Measurements from ENCODE around the gene QRICH1.

Gene QRICH1

GRCh38 chr3:49034650-49035049 lies 59.2 kb downstream of the QRICH1 start:
- in situ Hi-C loops (cut with HindIII; ENCODE audit: low sequenced_read_pairs): no loop called here

- in situ Hi-C loops (cut with HindIII; ENCODE audit: low sequenced_read_pairs): no loop called here
Measured at GRCh38 chr3:49032646-49033304, 61.1 kb downstream of the QRICH1 start.

GRCh38 chr3:49030321-49030720 lies 63.5 kb downstream of the QRICH1 start:
- in situ Hi-C loops (cut with HindIII; ENCODE audit: low sequenced_read_pairs): no loop called here

GRCh38 chr3:49029563-49029884 lies 64.3 kb downstream of the QRICH1 start:
- in situ Hi-C loops (cut with HindIII; ENCODE audit: low sequenced_read_pairs): no loop called here

GRCh38 chr3:49028673-49029562 lies 65.0 kb downstream of the QRICH1 start, which contains the start of gene IMPDH2:
TSS of gene IMPDH2 (minus strand) at chr3:49029398. CDS start at chr3:49029350, 48 bp downstream.
- in situ Hi-C loops (cut with HindIII; ENCODE audit: low sequenced_read_pairs): no loop called here

- in situ Hi-C loops (cut with HindIII; ENCODE audit: low sequenced_read_pairs): no loop called here
Measured at GRCh38 chr3:49028298-49028672, 65.6 kb downstream of the QRICH1 start.

GRCh38 chr3:49027634-49028033 lies 66.2 kb downstream of the QRICH1 start:
- in situ Hi-C loops (cut with HindIII; ENCODE audit: low sequenced_read_pairs): no loop called here

- in situ Hi-C loops (cut with HindIII; ENCODE audit: low sequenced_read_pairs): no loop called here
Measured at GRCh38 chr3:49026536-49026935, 67.3 kb downstream of the QRICH1 start.

GRCh38 chr3:49025793-49026520 lies 67.9 kb downstream of the QRICH1 start:
- in situ Hi-C loops (cut with HindIII; ENCODE audit: low sequenced_read_pairs): no loop called here

GRCh38 chr3:49025005-49025792 lies 68.7 kb downstream of the QRICH1 start:
- in situ Hi-C loops (cut with HindIII; ENCODE audit: low sequenced_read_pairs): no loop called here

- in situ Hi-C loops (cut with HindIII; ENCODE audit: low sequenced_read_pairs): no loop called here
Measured at GRCh38 chr3:49024449-49024848, 69.4 kb downstream of the QRICH1 start.

- in situ Hi-C loops (cut with HindIII; ENCODE audit: low sequenced_read_pairs): no loop called here
Measured at GRCh38 chr3:49023775-49024174, 70.1 kb downstream of the QRICH1 start.

GRCh38 chr3:49022688-49023171 lies 71.1 kb downstream of the QRICH1 start:
- in situ Hi-C loops (cut with HindIII; ENCODE audit: low sequenced_read_pairs): no loop called here

GRCh38 chr3:49021813-49022687 lies 71.8 kb downstream of the QRICH1 start, which contains the start of gene NDUFAF3:
TSS of gene NDUFAF3 (plus strand) at chr3:49022121. CDS start at chr3:49022145, 24 bp downstream.
- in situ Hi-C loops (cut with HindIII; ENCODE audit: low sequenced_read_pairs): no loop called here

GRCh38 chr3:49021213-49021812 lies 72.6 kb downstream of the QRICH1 start:
- in situ Hi-C loops (cut with HindIII; ENCODE audit: low sequenced_read_pairs): no loop called here

- in situ Hi-C loops (cut with HindIII; ENCODE audit: low sequenced_read_pairs): no loop called here
Measured at GRCh38 chr3:49020330-49021212, 73.3 kb downstream of the QRICH1 start.

GRCh38 chr3:49019941-49020329 lies 73.9 kb downstream of the QRICH1 start:
- in situ Hi-C loops (cut with HindIII; ENCODE audit: low sequenced_read_pairs): no loop called here

- in situ Hi-C loops (cut with HindIII; ENCODE audit: low sequenced_read_pairs): no loop called here
Measured at GRCh38 chr3:49018707-49019006, 75.2 kb downstream of the QRICH1 start.

Measured in DLD1 (cell line).